Measurements from ENCODE around the gene APBA1.
"Not testable (repeated sequence)": the region's sequence is repeated elsewhere in the genome, so short reads cannot be mapped to it uniquely, and the experiment has no call there.

APBA1 gene

GRCh38 chr9:69444021-69444420 lies 228.2 kb downstream of the APBA1 start:
- DNase-seq (ENCODE audit: low read depth) = peak; percentile 92
- no peak for TF ChIP-seq CTCF (conservative IDR thresholded peaks at IDR 0.05; ENCODE audit: control insufficient read depth, insufficient read depth, low read depth, low read length)
- H3K4me3 ChIP-seq (ENCODE audit: control insufficient read depth, low read depth, low read length) = no peak overlapping the region

- TF ChIP-seq CTCF (conservative IDR thresholded peaks at IDR 0.05; ENCODE audit: control insufficient read depth, insufficient read depth, low read depth, low read length) = no peak
- no peak for DNase-seq (ENCODE audit: low read depth)
- no peak overlapping the region for H3K4me3 ChIP-seq (ENCODE audit: control insufficient read depth, low read depth, low read length)
Measured at GRCh38 chr9:69443178-69443577, 229.0 kb downstream of the APBA1 start.

GRCh38 chr9:69442486-69442885 lies 229.7 kb downstream of the APBA1 start:
- DNase-seq (ENCODE audit: low read depth) = no peak
- H3K4me3 ChIP-seq (ENCODE audit: control insufficient read depth, low read depth, low read length) = no peak overlapping the region
- TF ChIP-seq CTCF (conservative IDR thresholded peaks at IDR 0.05; ENCODE audit: control insufficient read depth, insufficient read depth, low read depth, low read length) = no peak

GRCh38 chr9:69440254-69440955 lies 231.8 kb downstream of the APBA1 start:
- not testable (repeated sequence) for DNase-seq (ENCODE audit: low read depth); H3K4me3 ChIP-seq (ENCODE audit: control insufficient read depth, low read depth, low read length)

GRCh38 chr9:69439654-69440053 lies 232.5 kb downstream of the APBA1 start:
- H3K4me3 ChIP-seq (ENCODE audit: control insufficient read depth, low read depth, low read length); DNase-seq (ENCODE audit: low read depth): not testable (repeated sequence)

GRCh38 chr9:69433968-69434367 lies 238.2 kb downstream of the APBA1 start:
- no peak overlapping the region for H3K4me3 ChIP-seq (ENCODE audit: control insufficient read depth, low read depth, low read length)
- no peak for DNase-seq (ENCODE audit: low read depth)
- TF ChIP-seq CTCF (conservative IDR thresholded peaks at IDR 0.05; ENCODE audit: control insufficient read depth, insufficient read depth, low read depth, low read length) = no peak

GRCh38 chr9:69433392-69433791 lies 238.8 kb downstream of the APBA1 start:
- no peak for TF ChIP-seq CTCF (conservative IDR thresholded peaks at IDR 0.05; ENCODE audit: control insufficient read depth, insufficient read depth, low read depth, low read length)
- peak; percentile 33 for DNase-seq (ENCODE audit: low read depth)
- no peak overlapping the region for H3K4me3 ChIP-seq (ENCODE audit: control insufficient read depth, low read depth, low read length)

- no peak overlapping the region for H3K4me3 ChIP-seq (ENCODE audit: control insufficient read depth, low read depth, low read length)
- no peak for TF ChIP-seq CTCF (conservative IDR thresholded peaks at IDR 0.05; ENCODE audit: control insufficient read depth, insufficient read depth, low read depth, low read length)
- no peak for DNase-seq (ENCODE audit: low read depth)
Measured at GRCh38 chr9:69432623-69433022, 239.5 kb downstream of the APBA1 start.
